ENCODE data around the gene ST3GAL2.
A peak's percentile ranks its signal among the peaks of the same experiment; 100 is the strongest.
"Not testable (repeated sequence)": the region's sequence is repeated elsewhere in the genome, so short reads cannot be mapped to it uniquely, and the experiment has no call there.

Gene ST3GAL2

DNA sequence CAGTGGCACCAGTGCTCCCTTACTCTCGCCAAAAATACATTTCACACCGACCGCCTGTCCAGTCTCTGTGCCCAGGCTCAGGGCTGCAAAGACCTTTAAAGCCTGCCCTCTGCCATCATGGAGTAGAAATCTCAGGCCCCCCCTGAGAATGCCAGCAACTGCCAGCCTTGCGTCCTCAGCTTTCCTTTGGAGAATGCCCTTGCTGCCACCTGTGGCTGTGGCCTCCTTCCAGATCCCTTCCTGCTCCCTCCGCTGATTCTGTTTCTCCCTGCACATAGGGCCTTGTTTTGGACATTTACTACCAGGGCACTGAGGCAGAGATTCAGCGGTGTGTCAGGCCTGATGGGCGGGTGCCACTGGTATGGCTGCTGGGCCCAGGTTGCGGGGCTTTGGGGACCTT lies 28.7 kb upstream of the ST3GAL2 start:
- DNase-seq (ENCODE audit: low read depth), result no peak

DNA sequence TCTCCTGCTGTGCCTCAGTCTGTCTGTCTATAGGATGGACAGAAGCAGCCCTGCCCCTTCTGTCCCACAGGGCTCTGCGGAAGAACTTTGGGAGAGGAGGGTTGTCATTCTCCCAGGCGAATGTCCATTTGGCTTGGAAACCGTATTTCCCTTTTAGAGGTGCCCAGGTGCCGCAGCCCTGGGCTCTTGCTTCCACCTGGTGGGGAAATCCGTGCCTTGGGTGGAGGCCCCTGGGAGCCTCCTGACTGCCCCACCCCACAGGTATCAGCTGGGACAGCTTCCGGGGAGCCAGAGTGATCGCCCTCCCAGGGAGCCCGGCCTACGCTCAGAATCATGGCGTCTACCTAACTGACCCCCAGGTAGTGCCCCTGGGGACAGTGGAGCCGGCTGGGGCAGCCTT lies 28.2 kb upstream of the ST3GAL2 start:
- DNase-seq (ENCODE audit: low read depth), result no peak

DNA sequence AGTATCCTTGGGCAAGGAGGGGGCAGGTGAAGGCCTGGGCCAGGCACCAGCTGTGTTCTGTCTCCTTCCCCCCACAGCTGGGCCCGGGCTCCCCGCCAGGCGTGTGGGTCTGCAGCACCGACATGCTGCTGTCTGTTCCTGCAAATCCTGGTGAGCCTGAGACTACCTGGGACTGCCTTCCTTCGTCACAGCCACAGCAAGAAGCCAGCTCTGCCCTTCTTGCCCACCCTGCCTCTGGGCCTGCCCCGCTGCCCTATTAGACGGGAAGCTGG lies 27.8 kb upstream of the ST3GAL2 start:
- DNase-seq (ENCODE audit: low read depth), result no peak

DNA sequence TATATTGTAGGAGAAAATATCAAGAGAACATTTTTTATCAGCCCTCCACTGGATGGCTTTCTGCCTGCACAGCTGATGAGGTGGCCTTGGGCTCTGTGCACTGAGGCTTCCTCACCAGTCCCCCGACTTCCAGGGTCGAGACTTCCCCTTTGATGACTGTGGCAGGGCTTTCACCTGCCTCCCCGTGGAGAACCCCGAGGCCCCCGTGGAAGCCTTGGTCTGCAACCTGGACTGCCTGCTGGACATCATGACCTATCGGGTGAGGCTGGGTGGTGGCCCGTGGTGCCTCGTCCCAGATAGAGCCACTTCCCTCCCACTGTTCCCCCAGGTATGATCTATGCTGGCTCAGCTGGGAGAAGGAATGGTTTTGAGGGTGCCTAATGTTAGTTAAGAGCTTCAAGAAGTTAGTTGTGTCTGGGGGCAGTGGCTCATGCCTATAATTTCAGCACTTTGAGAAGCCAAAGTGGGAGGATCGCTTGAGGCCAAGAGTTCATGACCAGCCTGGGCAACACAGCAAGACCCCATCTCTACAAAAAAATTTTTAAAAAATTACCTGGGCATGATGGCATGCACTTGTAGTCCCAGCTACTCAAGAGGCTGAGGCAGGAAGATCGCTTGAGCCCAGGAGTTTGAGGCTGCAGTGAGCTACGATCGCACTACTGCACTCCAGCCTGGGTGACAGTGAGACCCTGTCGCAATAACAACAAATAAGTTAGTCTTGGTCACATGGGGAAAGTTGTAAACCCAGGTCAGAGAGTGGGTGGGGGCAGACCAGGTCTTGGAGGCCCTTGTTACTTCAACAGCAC lies 27.3 kb upstream of the ST3GAL2 start:
- no peak for DNase-seq (ENCODE audit: low read depth)

DNA sequence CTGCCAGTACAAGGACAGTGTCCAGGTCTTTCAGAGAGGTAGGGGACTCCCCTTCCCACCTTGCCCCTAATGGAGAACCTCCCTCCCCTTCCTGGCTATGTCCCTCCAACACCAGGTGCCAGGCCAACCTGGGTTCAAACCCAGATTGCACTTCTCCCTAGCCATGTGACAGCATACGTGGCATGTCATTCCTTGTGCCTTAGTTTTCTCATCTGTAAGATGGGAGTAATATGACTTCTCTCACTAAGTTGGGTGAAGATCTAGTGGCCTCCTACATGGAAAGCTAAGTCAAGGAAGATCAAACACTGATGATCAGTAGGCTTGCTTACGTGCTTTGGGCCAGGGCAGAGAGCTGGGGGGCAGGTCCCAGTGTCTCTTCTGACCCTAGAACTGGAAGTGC lies 24.3 kb upstream of the ST3GAL2 start:
- DNase-seq (ENCODE audit: low read depth), result no peak

DNA sequence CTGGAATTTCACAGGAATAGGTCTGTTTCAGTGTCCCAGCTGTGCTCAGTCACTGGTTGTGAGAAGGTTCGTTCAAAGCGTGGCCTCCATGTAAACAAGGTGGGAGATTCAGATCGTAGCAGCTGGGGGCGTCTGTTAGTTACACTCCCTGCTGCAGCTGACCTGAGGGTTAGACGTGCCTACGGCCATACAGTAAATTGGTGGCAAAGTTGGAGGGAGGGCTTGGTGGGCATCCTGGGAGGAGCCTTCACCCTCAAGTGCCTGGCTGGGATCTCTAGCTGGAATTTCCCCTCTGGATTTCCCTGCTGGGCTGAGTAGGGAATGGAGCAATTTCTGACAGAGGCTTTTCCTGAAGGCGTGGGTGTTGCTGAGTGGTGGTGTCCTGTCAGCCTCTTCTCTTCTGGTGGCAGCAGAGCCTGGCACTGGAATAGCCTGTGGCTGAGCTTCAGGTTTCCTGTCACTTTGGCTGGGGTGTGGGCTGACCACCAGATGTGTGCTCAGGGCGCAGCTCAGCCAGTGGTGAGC lies 21.9 kb upstream of the ST3GAL2 start:
- peak; percentile 46 for DNase-seq (ENCODE audit: low read depth)

DNA sequence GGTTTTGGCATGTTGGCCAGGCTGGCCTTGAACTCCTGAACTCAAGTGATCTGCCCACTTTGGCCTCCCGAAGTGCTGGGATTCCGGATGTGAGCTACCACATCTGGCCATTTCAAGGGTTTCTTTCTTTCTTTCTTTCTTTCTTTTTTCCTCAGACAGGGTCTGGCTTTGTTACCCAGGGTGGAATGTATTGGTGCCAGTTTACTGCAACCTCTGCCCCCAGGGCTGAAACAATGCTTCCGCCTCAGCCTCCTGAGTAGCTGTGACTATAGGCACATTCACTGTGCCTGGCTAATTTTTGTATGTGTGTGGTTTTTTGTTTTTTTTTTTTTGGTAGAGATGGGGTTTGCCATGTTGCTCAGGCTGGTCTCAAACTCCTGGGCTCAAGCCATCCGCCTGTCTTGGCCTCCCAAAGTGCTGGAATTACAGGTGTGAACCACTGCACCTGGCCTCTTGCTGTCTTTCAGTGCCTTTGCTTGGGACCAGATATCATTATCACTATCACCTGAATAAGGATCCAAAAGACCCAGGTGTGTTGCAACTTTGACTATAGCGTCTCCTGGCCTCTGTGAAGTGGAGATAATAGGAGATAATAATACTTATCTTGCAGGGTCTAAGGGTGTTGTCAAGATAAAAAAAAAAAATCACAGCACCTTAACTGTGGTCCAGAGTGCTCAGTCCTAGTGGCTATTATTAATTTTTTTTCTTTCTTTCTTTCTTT lies 18.7 kb upstream of the ST3GAL2 start:
- no peak for DNase-seq (ENCODE audit: low read depth)

DNA sequence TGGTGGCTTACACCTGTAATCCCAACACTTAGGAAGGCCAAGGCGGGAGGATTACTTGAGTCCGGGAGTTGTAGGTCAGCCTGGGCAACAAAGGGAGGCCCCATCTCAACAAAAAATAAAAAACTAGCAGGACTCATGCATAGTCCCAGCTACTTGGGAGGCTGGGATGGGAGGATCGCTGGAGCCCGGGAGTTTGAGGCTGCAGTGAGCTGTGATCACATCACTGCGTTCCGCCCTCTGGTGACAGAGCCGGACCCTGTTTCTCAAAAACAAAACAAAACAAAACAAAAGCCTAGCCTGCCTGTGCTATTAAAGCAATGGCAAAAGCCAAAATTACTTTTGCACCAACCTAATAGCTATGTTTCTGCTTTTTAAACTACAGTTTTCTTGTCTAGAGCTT lies 17.0 kb upstream of the ST3GAL2 start:
- no peak for DNase-seq (ENCODE audit: low read depth)

DNA sequence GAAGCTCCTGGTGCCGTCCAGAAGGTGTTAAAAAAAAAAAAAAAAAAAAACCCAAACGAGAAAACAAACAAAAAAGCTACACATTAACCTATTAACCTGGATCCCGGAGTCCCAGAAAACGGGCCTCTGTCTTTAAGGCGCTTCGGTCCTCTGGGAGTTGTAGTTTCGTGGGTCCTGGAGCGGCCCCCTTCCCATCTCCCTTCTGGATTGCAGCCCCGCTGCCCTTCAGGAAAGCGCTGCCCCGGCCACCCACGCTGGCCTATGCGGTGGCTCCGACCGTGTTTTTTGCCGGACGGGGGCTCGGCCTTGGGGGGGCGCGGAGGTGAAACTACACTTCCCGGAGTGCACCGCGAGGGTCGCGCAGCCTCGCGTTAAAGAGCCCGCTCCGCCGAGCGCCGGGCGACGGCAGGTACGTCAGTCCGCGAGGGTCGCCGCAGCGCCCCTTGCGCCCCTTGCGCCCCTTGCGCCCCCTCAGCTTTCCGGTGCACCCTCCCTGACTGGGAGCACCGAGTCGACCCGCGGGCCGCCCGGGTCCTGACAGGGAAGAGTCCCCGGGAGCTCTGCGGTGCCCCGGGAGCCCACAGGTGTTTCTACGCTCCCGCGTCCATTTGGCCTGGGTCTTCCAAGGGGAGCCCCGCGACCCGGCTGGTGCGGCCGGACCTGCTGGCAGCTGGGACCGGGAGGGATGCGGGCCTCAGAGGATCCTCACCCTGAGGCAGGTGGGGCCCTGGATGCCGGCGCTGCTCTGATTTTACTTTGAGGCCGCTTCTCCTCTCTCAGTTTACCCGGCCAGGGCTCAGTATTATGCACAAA lies 15.5 kb upstream of the ST3GAL2 start, which contains the start of gene FCSK:
Gene FCSK (plus strand): TSS at position 374 of the 813 bp plus-strand sequence. CDS start 8,596 bp downstream, outside the sequence.
- peak; percentile 72 for DNase-seq (ENCODE audit: low read depth)

DNA sequence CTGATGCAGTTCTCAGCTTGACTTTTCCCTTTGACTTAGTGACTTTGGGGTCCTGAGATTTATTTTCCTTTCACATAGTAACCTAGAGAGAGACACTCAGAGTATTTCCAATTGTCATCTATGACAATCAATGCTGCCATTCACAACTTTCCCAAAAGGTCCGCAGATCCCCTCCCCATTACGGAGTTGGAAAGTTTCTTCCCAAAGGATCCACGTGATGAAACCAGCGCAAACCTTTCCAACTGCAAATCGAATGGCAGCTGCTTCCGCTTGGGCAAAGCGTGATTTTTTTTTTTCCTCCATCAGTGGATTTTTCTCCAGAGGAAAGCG lies 15.0 kb upstream of the ST3GAL2 start:
- DNase-seq (ENCODE audit: low read depth), result no peak

DNA sequence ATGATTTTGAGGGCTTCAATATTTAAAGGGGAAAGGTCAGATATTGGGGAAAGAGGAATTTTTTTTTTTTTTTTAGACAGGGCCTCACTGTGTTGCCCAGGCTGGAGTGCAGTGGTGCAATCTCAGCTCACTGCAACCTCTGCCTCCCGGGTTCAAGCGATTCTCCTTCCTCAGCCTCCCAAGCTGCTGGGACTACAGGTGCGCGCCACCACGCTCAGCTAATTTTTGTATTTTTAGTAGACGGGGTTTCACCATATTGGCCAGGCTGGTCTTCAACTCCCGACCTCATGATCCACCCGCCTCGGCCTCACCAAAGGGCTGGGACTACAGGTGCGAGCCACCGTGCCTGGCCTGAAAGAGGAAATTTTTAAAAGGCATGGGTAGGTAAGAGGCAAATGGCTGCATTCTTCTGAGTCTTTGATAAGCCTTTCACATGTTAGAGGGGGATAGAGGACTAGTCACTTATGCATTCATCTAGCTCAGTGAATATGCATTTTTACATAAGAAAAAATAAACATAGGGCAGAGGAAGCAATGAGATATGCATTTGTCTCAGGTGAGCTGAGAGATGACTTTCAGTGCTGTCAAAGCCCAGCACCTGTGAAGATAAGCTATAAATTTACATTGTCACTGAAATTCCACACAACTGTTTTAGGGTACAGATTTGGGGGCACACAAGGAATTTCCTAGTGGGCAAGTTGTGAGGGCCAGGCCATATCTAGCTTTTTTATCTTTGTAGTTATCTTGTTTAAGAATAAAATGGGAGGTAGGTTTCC lies 14.4 kb upstream of the ST3GAL2 start:
- DNase-seq (ENCODE audit: low read depth), result no peak

DNA sequence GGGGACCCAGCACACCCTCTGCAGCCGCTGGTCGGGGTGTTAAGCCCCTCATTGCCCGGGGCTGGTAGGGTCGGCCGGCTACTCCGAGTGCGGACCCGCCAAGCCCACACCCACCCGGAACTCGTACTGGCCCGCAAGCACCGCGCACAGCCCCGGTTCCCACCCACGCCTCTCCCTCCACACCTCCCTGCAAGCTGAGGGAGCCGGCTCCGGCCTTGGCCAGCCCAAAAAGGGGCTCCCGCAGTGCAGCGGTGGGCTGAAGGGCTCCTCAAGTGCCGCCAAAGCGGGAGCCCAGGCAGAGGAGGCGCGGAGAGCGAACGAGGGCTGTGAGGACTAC lies 12.1 kb upstream of the ST3GAL2 start:
- DNase-seq (ENCODE audit: low read depth), result not testable (repeated sequence)

DNA sequence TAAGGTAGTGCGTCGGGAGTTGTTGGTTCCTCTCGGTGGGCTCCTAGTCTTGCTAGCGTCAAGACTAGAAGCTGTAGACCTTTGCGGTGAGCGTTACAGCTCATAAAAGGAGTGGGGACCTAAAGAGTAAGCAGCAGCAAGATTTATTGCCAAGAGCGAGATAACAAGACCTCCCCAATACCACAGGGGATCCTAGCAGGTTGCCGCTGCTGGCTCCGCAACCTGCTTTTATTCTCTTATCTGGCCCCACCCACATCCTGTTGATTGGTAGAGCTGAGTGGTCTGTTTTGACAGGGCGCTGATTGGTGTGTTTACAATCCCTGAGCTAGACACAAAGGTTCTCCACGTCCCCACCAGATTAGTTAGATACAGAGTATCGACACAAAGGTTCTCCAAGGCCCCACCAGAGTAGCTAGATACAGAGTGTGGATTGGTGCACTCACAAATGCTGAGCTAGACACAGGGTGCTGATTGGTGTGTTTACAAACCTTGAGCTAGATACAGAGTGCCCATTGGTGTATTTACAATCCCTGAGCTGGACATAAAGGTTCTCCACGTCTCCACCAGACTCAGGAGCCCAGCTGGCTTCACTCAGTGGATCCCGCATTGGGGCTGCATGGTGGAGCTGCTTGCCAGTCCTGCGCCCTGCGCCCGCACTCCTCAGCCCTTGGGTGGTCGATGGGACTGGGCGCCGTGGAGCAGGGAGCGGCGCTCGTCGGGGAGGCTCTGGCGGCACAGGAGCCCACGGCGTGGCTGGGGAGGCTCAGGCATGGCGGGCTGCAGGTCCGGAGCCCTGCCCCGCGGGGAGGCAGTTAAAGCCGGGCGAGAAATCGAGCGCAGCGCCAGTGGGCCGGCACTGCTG lies 11.5 kb upstream of the ST3GAL2 start:
- DNase-seq (ENCODE audit: low read depth), result not testable (repeated sequence)

DNA sequence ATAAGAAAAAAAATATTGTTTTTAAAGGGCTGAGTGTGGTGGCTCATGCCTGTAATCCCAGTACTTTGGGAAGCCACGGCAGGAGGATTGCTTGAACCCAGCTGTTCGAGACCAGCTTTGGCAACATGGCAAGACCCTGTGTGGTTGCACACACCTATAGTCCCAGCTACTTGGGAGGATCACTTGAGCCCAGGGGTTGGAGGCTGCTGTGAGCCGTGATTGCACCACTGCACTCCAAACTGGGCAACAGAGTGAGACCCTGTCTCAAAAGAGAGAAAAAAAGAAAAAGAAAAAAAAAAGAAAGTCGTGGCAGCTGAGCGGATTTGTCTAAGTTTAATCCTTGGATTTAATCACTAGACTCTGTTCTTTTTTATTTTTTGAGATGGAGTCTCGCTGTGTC lies 9.2 kb upstream of the ST3GAL2 start:
- DNase-seq (ENCODE audit: low read depth), result no peak

DNA sequence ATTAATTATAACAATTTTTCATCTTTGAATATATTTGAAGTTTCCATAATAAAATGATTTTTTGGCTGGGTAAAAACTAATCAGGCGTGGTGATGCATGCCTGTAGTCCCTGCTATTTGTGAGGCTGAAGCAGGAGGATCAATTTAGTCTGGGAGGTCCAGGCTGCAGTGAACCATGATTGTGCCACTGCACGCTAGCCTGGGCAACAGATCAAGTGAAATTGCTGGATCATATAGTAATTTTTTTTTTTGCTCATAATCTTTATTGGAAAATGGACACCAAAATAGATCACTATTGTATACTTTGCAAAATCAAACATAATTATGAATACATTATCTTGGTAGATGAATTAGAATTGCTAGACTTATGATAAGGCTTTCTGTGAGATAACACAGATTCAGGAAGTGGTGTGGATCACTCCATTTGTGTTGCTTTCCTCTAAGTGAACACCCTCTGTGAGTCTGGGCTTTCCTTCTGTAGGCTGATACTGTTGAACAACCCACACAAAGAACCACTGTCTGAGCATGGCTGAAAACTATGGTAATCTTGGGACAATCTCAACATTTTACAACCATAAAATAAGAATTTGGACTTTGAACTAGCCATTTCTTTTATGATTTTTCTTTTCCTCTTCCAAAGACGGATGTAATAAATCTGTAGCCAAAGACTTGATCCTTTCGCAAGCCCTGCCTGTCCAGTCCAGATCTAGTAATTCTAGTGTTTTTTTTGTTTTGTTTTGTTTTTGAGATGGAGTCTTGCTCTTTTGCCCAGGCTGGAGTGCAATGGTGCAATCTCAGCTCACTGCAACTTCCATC lies 5.6 kb upstream of the ST3GAL2 start:
- no peak for DNase-seq (ENCODE audit: low read depth)

DNA sequence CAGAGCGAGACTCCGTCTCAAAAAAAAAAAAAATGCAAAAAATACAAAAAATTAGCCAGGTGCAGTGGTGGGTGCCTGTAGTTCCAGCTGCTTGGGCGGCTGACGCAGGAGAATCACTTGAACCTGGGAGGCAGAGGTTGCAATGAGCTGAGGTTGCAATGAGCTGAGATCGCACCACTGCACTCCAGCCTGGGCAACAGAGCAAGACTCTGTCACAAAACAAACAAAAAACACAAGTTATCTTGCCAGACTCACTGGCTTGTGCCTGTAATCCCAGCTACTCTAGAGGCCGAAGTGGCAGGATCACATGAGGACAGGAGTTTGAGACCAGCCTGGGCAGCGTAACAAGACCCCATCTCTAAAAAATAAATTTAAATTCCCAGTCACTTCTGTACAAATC lies 3.4 kb upstream of the ST3GAL2 start:
- DNase-seq (ENCODE audit: low read depth), result no peak

DNA sequence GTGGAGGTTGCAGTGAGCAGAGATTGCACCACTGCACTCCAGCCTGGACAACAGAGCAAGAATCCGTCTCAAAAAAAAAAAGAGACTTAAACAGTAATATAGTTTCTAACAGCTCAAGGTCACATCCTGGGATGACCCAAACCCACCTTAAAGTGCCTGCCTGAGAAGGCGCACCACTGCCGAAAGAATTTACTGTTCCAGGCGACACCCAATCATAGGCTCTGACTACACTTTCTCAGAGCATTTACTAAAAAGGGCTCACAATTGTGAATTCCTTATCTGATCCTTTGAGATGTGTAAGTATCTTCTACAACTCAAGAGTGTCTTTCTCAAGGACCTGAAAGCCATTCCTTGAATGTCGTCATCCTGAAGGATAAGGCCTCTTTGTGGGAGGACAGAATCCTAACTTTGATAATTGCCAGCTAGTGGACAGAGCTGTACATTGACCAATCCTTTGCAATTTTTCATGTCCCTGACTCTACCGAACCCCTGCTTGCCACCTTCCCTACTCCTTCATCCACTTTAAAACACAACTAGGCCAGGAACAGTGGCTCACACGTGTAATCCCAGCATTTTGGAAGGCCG lies 2.6 kb upstream of the ST3GAL2 start:
- DNase-seq (ENCODE audit: low read depth), result no peak

DNA sequence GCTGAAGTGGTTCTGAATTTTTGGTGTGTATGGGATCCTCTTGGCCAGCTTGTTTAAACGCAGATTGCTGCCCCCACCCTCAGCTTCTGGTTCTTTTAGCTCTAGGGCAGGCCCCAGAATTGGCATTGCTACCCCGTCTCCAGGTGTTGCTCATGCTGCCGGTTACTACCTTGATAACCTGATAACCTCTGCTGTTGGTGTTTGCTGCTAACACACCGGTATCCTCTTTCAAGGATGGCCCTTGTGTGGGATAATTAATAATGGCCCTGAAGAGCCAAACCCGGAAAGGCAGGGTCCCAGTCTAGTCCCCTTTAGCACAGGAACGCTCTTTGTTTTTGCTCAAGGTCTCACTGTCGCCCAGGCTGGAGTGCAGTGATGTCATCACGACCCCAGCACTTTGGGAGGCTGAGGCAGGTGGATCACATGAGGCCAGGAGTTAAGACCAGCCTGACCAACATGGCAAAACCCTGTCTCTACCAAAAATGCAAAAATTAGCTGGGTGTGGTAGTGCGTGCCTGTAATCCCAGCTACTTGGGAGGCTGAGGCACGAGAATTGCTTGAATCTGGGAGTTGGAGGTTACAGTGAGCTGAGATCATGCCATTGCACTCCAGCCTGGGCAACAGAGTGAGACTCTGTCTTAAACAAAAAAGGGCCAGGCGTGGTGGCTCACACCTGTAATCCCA lies 1.3 kb upstream of the ST3GAL2 start:
- DNase-seq (ENCODE audit: low read depth), result no peak

DNA sequence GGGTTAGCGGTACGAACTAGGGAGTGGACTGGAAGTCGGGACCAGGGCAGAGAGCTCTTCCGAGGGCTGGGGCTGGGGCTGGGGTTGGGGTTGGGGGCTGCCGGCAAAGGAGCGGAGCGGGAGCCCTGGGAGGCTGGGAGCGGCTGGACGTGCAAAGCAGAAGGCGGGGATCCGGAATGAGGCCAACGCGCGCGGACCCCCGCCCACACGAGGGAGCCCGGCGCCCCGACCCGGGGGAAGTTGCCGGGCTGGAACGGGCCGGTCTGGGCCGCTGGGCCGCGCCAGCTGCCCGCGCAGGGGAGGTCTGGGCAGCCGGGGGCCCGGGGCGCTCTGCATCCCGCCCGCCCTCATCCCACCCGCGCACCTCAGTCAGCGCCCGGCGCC lies 323 bp downstream of the ST3GAL2 start:
- no peak for DNase-seq (ENCODE audit: low read depth)
